KMS-11 (cell line): ENCODE results near the gene COL23A1.

Experiments used
- H2AFZ ChIP-seq: fragments of 200-600 bp; sonication (generic); 2 replicates; pipeline ENCODE4 v1.6.1; 2016; ENCODE audit warnings: antibody characterized with exemption, mixed run types, low read depth
- H3K27ac ChIP-seq: fragments of 200-600 bp; sonication (generic); 2 replicates; pipeline ENCODE4 v1.6.1; 2016; ENCODE audit warnings: mild to moderate bottlenecking, mixed run types
- H3K27me3 ChIP-seq: fragments of 200-600 bp; sonication (generic); 2 replicates; pipeline ENCODE4 v1.6.1; 2017; ENCODE audit warnings: mild to moderate bottlenecking, low read depth, mixed run types, moderate library complexity; ENCODE audit not compliant: insufficient read depth
- H3K36me3 ChIP-seq: fragments of 200-600 bp; sonication (generic); 2 replicates; pipeline ENCODE4 v1.6.1; 2017; ENCODE audit warnings: mild to moderate bottlenecking, mixed run types; ENCODE audit not compliant: insufficient read depth
- H3K4me1 ChIP-seq: fragments of 200-600 bp; sonication (generic); 2 replicates; pipeline ENCODE4 v1.6.1; 2016; ENCODE audit warnings: mild to moderate bottlenecking, low read depth, mixed run types; ENCODE audit not compliant: poor library complexity, severe bottlenecking
- H3K4me2 ChIP-seq: fragments of 200-600 bp; sonication (generic); 2 replicates; pipeline ENCODE4 v1.7.0; 2016; ENCODE audit warnings: mild to moderate bottlenecking, mixed run types
- H3K4me3 ChIP-seq: fragments of 200-600 bp; sonication (generic); IDR thresholded peaks from 2 replicates; pipeline ENCODE4 v1.6.1; 2017; ENCODE audit warnings: low read depth, low read length, mixed read lengths; ENCODE audit not compliant: insufficient read depth
- H3K79me2 ChIP-seq: fragments of 200-600 bp; sonication (generic); 2 replicates; pipeline ENCODE4 v1.6.1; 2016; ENCODE audit warnings: low read depth, mixed run types; ENCODE audit not compliant: insufficient read depth
- H3K9ac ChIP-seq: fragments of 200-600 bp; sonication (generic); 2 replicates; pipeline ENCODE4 v1.6.1; 2016; ENCODE audit warnings: mild to moderate bottlenecking, mixed run types
- H4K20me1 ChIP-seq: fragments of 200-600 bp; sonication (generic); 2 replicates; pipeline ENCODE4 v1.6.1; 2016; ENCODE audit warnings: mild to moderate bottlenecking, mixed run types; ENCODE audit not compliant: insufficient read depth
- CTCF ChIP-seq: fragments of 200-600 bp; sonication (generic); conservative IDR thresholded peaks from 2 replicates; pipeline ENCODE4 v1.6.1; 2017; ENCODE audit warnings: low read depth, mild to moderate bottlenecking, antibody characterized with exemption, low read length, moderate library complexity, mixed read lengths

Gene COL23A1

GRCh38 chr5:178442405-178443257 lies 147.6 kb downstream of the COL23A1 start:
- Histone ChIP-seq H2AFZ (no peak overlapping the region), H3K36me3 (no peaks in the 10 kb centered on the region), H4K20me1 (no peaks in the 10 kb centered on the region), H3K4me2 (no peak overlapping the region), H3K4me3 (no peak overlapping the region), H3K27ac (no peak overlapping the region), H3K4me1 (no peaks in the 10 kb centered on the region), H3K9ac (no peak overlapping the region), H3K79me2 (no peaks in the 10 kb centered on the region), H3K27me3 (no peaks in the 10 kb centered on the region; the same call in 1 of the 2 replicates)
- no peak for TF ChIP-seq CTCF

GRCh38 chr5:178441486-178442270 lies 148.5 kb downstream of the COL23A1 start:
- Histone ChIP-seq H3K36me3 (no peaks in the 10 kb centered on the region), H3K79me2 (no peaks in the 10 kb centered on the region), H4K20me1 (no peaks in the 10 kb centered on the region), H3K4me3 (no peak overlapping the region), H3K27ac (no peak overlapping the region), H3K27me3 (no peaks in the 10 kb centered on the region; the same call in 1 of the 2 replicates), H3K4me1 (no peaks in the 10 kb centered on the region), H2AFZ (no peak overlapping the region), H3K4me2 (no peak overlapping the region), H3K9ac (no peak overlapping the region)
- no peak for TF ChIP-seq CTCF

- Histone ChIP-seq H3K4me3 (no peak overlapping the region), H4K20me1 (no peaks in the 10 kb centered on the region), H3K27ac (no peak overlapping the region), H3K4me2 (no peak overlapping the region), H2AFZ (no peak overlapping the region), H3K36me3 (no peaks in the 10 kb centered on the region), H3K79me2 (no peaks in the 10 kb centered on the region), H3K9ac (no peak overlapping the region), H3K27me3 (no peaks in the 10 kb centered on the region; the same call in 1 of the 2 replicates), H3K4me1 (no peaks in the 10 kb centered on the region)
- no peak for TF ChIP-seq CTCF
Observed at GRCh38 chr5:178440181-178440580, 150.0 kb downstream of the COL23A1 start.

- no peaks in the 10 kb centered on the region; the same call in 1 of the 2 replicates for H3K27me3 ChIP-seq
- no peak overlapping the region for H3K4me3 ChIP-seq
- H3K27ac ChIP-seq: no peak overlapping the region
- H3K4me1 ChIP-seq: no peaks in the 10 kb centered on the region
- TF ChIP-seq CTCF: no peak
- no peak overlapping the region for H3K9ac ChIP-seq
- no peaks in the 10 kb centered on the region for H3K79me2 ChIP-seq
- H3K4me2 ChIP-seq: no peak overlapping the region
- no peak overlapping the region for H2AFZ ChIP-seq
- H3K36me3 ChIP-seq: no peaks in the 10 kb centered on the region
- H4K20me1 ChIP-seq: no peaks in the 10 kb centered on the region
Observed at GRCh38 chr5:178439493-178440180, 150.6 kb downstream of the COL23A1 start.
